ENCODE data around the gene B3GAT1.

DNA sequence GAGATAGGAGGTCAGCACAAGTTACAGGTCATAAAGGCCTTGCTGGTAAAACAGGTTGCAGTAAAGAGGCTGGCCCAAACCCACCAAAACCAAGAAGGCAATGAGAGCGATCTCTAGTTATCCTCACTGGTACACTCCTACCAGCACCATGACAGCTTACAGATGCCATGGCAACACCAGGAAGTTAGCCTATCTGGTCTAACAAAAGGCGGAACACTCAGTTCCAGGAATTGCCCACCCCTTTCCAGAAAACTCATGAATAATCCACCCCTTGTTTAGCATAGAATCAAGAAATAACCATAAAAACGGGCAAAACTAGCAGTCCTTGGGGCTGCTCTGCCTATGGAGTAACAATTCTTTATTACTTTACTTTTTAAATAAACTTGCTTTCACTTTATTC is 43.5 kb upstream of the B3GAT1 start:
- TF ChIP-seq, protein P1, sequence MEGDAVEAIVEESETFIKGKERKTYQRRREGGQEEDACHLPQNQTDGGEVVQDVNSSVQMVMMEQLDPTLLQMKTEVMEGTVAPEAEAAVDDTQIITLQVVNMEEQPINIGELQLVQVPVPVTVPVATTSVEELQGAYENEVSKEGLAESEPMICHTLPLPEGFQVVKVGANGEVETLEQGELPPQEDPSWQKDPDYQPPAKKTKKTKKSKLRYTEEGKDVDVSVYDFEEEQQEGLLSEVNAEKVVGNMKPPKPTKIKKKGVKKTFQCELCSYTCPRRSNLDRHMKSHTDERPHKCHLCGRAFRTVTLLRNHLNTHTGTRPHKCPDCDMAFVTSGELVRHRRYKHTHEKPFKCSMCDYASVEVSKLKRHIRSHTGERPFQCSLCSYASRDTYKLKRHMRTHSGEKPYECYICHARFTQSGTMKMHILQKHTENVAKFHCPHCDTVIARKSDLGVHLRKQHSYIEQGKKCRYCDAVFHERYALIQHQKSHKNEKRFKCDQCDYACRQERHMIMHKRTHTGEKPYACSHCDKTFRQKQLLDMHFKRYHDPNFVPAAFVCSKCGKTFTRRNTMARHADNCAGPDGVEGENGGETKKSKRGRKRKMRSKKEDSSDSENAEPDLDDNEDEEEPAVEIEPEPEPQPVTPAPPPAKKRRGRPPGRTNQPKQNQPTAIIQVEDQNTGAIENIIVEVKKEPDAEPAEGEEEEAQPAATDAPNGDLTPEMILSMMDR (IDR thresholded peaks at IDR 0.05): no peak
- TF ChIP-seq POLR2AphosphoS5 (IDR thresholded peaks at IDR 0.05; ENCODE audit: low read depth, low read length) (no peak), SIN3A (IDR thresholded peaks at IDR 0.05; ENCODE audit: borderline replicate concordance, insufficient read depth, low read depth, low read length) (no peak), TCF7L2 (IDR thresholded peaks at IDR 0.05; ENCODE audit: low read depth, low read length) (no peak)
- TF ChIP-seq, protein P2, sequence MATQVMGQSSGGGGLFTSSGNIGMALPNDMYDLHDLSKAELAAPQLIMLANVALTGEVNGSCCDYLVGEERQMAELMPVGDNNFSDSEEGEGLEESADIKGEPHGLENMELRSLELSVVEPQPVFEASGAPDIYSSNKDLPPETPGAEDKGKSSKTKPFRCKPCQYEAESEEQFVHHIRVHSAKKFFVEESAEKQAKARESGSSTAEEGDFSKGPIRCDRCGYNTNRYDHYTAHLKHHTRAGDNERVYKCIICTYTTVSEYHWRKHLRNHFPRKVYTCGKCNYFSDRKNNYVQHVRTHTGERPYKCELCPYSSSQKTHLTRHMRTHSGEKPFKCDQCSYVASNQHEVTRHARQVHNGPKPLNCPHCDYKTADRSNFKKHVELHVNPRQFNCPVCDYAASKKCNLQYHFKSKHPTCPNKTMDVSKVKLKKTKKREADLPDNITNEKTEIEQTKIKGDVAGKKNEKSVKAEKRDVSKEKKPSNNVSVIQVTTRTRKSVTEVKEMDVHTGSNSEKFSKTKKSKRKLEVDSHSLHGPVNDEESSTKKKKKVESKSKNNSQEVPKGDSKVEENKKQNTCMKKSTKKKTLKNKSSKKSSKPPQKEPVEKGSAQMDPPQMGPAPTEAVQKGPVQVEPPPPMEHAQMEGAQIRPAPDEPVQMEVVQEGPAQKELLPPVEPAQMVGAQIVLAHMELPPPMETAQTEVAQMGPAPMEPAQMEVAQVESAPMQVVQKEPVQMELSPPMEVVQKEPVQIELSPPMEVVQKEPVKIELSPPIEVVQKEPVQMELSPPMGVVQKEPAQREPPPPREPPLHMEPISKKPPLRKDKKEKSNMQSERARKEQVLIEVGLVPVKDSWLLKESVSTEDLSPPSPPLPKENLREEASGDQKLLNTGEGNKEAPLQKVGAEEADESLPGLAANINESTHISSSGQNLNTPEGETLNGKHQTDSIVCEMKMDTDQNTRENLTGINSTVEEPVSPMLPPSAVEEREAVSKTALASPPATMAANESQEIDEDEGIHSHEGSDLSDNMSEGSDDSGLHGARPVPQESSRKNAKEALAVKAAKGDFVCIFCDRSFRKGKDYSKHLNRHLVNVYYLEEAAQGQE (IDR thresholded peaks at IDR 0.05; ENCODE audit: insufficient read depth in 1 of 2, low read depth in 2 of 2, low read length in 1 of 2): no peak
